SU-DHL-6 (cell line): ENCODE results near the gene MYCBPAP.

Experiments
- H2AFZ ChIP-seq: fragments of 200-600 bp; sonication (generic); 2 replicates; pipeline ENCODE4 v1.6.1; 2014; ENCODE audit warnings: low read depth, mild to moderate bottlenecking, moderate library complexity, mixed read lengths, antibody characterized with exemption, low read length; ENCODE audit not compliant: severe bottlenecking
- H3F3A ChIP-seq: fragments of 200-600 bp; shearing (Covaris generic); 2 replicates; pipeline ENCODE4 v1.6.0; 2016; ENCODE audit warnings: antibody characterized with exemption, mild to moderate bottlenecking; ENCODE audit not compliant: insufficient read depth
- H3K27ac ChIP-seq: fragments of 200-600 bp; sonication (generic); 2 replicates; pipeline ENCODE4 v1.5.1; 2016; ENCODE audit warnings: low read depth, mild to moderate bottlenecking, low read length, moderate library complexity, mixed read lengths
- H3K27me3 ChIP-seq: fragments of 200-600 bp; sonication (generic), shearing (Covaris generic); 2 replicates; pipeline ENCODE4 v1.6.0; 2014; ENCODE audit warnings: mild to moderate bottlenecking, low read length
- H3K36me3 ChIP-seq: fragments of 200-600 bp; sonication (generic); 2 replicates; pipeline ENCODE4 v1.6.1; 2014; ENCODE audit warnings: mild to moderate bottlenecking, low read length, mixed read lengths
- H3K4me2 ChIP-seq: fragments of 300-600, 200-600 bp; shearing (Covaris generic), sonication (generic); 2 replicates; pipeline ENCODE4 v1.6.0; 2014; ENCODE audit warnings: low read length, low read depth, mild to moderate bottlenecking; ENCODE audit not compliant: poor library complexity, severe bottlenecking
- H3K4me3 ChIP-seq: fragments of 200-600 bp; sonication (generic); 2 replicates; pipeline ENCODE4 v1.5.1; 2014; ENCODE audit warnings: antibody characterized with exemption, low read length, mild to moderate bottlenecking, mixed read lengths; ENCODE audit not compliant: insufficient read depth, poor library complexity, severe bottlenecking
- H3K79me2 ChIP-seq: fragments of 200-600 bp; sonication (generic); 2 replicates; pipeline ENCODE4 v1.6.1; 2014; ENCODE audit warnings: mild to moderate bottlenecking, low read length, moderate library complexity; ENCODE audit not compliant: insufficient read depth
- H3K9ac ChIP-seq: fragments of 200-600 bp; sonication (generic); 2 replicates; pipeline ENCODE4 v1.7.0; 2014; ENCODE audit warnings: mild to moderate bottlenecking, low read length
- H3K9me2 ChIP-seq: fragments of 200-600 bp; sonication (generic); replicated peaks from 2 replicates; pipeline ENCODE4 v1.6.1; 2014; ENCODE audit warnings: low read length; ENCODE audit not compliant: insufficient read depth
- H3K9me3 ChIP-seq: fragments of 200-600 bp; sonication (generic); 2 replicates; pipeline ENCODE4 v1.6.1; 2014; ENCODE audit warnings: low read length, mixed read lengths; ENCODE audit not compliant: insufficient read depth
- H4K20me1 ChIP-seq: fragments of 200-600 bp; sonication (generic); 2 replicates; pipeline ENCODE4 v1.6.1; 2014; ENCODE audit warnings: low read depth, mild to moderate bottlenecking, antibody characterized with exemption, low read length, moderate library complexity, mixed read lengths
- EZH2phosphoT487 ChIP-seq: fragments of 200-600 bp; sonication (generic), shearing (Covaris generic); conservative IDR thresholded peaks from 2 replicates; pipeline ENCODE4 v1.6.1; 2018; ENCODE audit warnings: mild to moderate bottlenecking, antibody characterized with exemption, low read length, moderate library complexity, mixed read lengths
- TF ChIP-seq, protein P1 (sequence below): fragments of 200-600 bp; sonication (generic); IDR thresholded peaks from one replicate; pipeline ENCODE4 v1.5.1; 2017; ENCODE audit warnings: antibody characterized with exemption, mild to moderate bottlenecking, low read length, moderate library complexity; ENCODE audit not compliant: insufficient read depth, poor library complexity, severe bottlenecking

The MYCBPAP gene

DNA sequence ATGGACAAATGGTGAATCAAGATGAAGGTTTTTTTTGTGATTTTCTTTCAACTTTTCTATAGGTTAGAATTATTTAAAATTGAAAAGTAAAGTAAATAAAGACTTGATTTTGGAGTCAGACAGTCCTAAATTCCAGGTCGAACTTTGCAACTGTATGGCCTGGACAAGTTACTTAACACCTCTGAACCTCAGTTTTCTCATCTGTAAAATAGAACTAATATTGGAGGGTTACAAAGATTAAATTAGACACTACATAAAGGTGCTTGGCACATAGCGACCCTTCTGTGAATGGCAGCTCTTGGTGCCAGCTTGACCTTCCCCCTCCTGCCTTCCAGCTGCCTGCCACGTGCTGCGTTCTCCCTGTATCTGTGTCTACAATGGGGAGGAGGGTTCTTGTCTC is 26.6 kb upstream of the MYCBPAP start:
- no peak overlapping the region for H3K9ac ChIP-seq

DNA sequence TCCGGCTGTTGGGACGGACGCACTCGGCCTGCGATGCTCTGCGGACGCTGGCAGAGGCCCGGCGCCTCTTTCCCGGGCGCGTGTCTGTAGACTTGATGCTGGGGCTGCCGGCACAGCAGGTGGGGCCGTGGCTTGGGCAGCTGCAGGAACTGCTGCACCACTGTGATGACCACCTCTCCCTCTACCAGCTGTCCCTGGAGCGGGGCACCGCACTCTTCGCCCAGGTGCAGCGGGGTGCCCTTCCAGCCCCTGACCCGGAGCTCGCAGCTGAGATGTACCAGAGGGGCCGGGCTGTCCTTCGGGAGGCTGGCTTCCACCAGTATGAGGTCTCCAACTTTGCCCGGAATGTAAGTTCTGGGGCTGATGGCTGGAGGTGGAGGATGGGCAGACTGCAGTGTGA is 26.1 kb upstream of the MYCBPAP start:
- H3K9me2 ChIP-seq: no peaks in the 10 kb centered on the region
- H4K20me1 ChIP-seq: no peaks in the 10 kb centered on the region
- no peak for TF ChIP-seq EZH2phosphoT487
- TF ChIP-seq, protein P1, sequence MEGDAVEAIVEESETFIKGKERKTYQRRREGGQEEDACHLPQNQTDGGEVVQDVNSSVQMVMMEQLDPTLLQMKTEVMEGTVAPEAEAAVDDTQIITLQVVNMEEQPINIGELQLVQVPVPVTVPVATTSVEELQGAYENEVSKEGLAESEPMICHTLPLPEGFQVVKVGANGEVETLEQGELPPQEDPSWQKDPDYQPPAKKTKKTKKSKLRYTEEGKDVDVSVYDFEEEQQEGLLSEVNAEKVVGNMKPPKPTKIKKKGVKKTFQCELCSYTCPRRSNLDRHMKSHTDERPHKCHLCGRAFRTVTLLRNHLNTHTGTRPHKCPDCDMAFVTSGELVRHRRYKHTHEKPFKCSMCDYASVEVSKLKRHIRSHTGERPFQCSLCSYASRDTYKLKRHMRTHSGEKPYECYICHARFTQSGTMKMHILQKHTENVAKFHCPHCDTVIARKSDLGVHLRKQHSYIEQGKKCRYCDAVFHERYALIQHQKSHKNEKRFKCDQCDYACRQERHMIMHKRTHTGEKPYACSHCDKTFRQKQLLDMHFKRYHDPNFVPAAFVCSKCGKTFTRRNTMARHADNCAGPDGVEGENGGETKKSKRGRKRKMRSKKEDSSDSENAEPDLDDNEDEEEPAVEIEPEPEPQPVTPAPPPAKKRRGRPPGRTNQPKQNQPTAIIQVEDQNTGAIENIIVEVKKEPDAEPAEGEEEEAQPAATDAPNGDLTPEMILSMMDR: no peak
- no peaks in the 10 kb centered on the region for H3K36me3 ChIP-seq
- no peak overlapping the region for H2AFZ ChIP-seq
- H3K27me3 ChIP-seq: no peaks in the 10 kb centered on the region
- H3K27ac ChIP-seq: no peak overlapping the region
- no peak overlapping the region for H3K4me2 ChIP-seq
- H3K4me3 ChIP-seq: no peak overlapping the region
- H3K9ac ChIP-seq: no peak overlapping the region
- H3K9me3 ChIP-seq: no peaks in the 10 kb centered on the region
- peaks cover 24% of the 10 kb centered on the region for H3F3A ChIP-seq
- H3K79me2 ChIP-seq: no peaks in the 10 kb centered on the region

More for the DNA sequence above, 26.6 kb upstream of the MYCBPAP start:
- TF ChIP-seq EZH2phosphoT487: no peak
- TF ChIP-seq, protein P1: no peak
- Histone ChIP-seq H4K20me1 (no peaks in the 10 kb centered on the region), H3K27ac (no peak overlapping the region), H3K4me2 (no peak overlapping the region), H3F3A (peaks cover 24% of the 10 kb centered on the region), H3K36me3 (no peaks in the 10 kb centered on the region), H3K27me3 (no peaks in the 10 kb centered on the region), H2AFZ (no peak overlapping the region), H3K4me3 (no peak overlapping the region), H3K9me2 (no peaks in the 10 kb centered on the region), H3K79me2 (no peaks in the 10 kb centered on the region), H3K9me3 (no peaks in the 10 kb centered on the region)

DNA sequence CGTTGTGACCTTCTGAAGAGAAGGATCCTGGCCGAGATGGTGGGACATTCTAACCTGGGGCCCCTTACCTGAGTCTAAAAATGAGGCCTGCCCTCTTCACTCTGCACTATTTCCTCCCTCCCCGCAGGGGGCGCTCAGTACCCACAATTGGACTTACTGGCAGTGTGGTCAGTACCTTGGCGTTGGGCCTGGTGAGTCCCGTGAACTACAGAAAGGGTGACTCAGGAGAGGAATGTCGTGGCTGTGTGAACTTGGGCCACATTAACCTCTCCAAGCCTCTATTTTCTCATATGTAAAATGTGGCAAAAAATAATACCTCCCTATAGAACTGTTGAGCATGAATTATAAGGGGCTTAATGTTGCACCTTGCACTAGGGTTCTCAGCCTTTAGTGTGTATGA is 25.7 kb upstream of the MYCBPAP start:
- no peak overlapping the region for H3K4me3 ChIP-seq
- H4K20me1 ChIP-seq: no peaks in the 10 kb centered on the region
- H3K9me2 ChIP-seq: no peaks in the 10 kb centered on the region
- no peak for TF ChIP-seq EZH2phosphoT487
- TF ChIP-seq, protein P1: peak; percentile 83
- H3K9ac ChIP-seq: no peak overlapping the region
- peak overlapping the region; percentile 43 for H2AFZ ChIP-seq
- no peak overlapping the region for H3K27ac ChIP-seq
- H3K36me3 ChIP-seq: no peaks in the 10 kb centered on the region
- no peaks in the 10 kb centered on the region for H3K9me3 ChIP-seq
- H3F3A ChIP-seq: peaks cover 24% of the 10 kb centered on the region
- H3K4me2 ChIP-seq: no peak overlapping the region
- H3K27me3 ChIP-seq: no peaks in the 10 kb centered on the region
- no peaks in the 10 kb centered on the region for H3K79me2 ChIP-seq
